Neural progenitor cell (in vitro differentiated cells): ENCODE measurements around the gene UBC.

Experiments used
- CTCF ChIP-seq: fragments of 200-600 bp; sonication (generic); IDR thresholded peaks from 2 replicates; pipeline ENCODE4 v1.5.1; 2017; ENCODE audit warnings: antibody characterized with exemption, mild to moderate bottlenecking
- EZH2 ChIP-seq: fragments of 200-600 bp; sonication (generic); IDR thresholded peaks from 2 replicates; pipeline ENCODE4 v1.6.1; 2017; ENCODE audit warnings: antibody characterized with exemption, mild to moderate bottlenecking, moderate library complexity
- EZH2phosphoT487 ChIP-seq: fragments of 200-600 bp; sonication (generic); IDR thresholded peaks from 2 replicates; pipeline ENCODE4 v1.6.1; 2017; ENCODE audit warnings: antibody characterized with exemption

- TF ChIP-seq CTCF (no peak), EZH2 (no peak), EZH2phosphoT487 (no peak)
Observed at GRCh38 chr12:124947013-124947412, 32.6 kb upstream of the UBC start.
